UCSD-AML1 (cell line): ENCODE results near the gene PIPOX.

ENCODE experiments used
- DNase-seq: peaks from one replicate; lab custom pipeline; 2025; ENCODE audit not compliant: unreplicated experiment; lab: John Stamatoyannopoulos, UW

PIPOX gene

GRCh38 chr17:29019475-29020181 is 23.3 kb upstream of the PIPOX start:
- no peak for DNase-seq

- no peak for DNase-seq
Observed at GRCh38 chr17:29020576-29020975, 22.4 kb upstream of the PIPOX start.

GRCh38 chr17:29021226-29021625 is 21.7 kb upstream of the PIPOX start:
- DNase-seq: no peak

- no peak for DNase-seq
Observed at GRCh38 chr17:29022074-29022473, 20.9 kb upstream of the PIPOX start.

GRCh38 chr17:29024316-29024952 is 18.5 kb upstream of the PIPOX start:
- DNase-seq: no peak

GRCh38 chr17:29031488-29031887 is 11.5 kb upstream of the PIPOX start:
- DNase-seq: no peak

GRCh38 chr17:29032013-29032856 is 10.7 kb upstream of the PIPOX start:
- no peak for DNase-seq

GRCh38 chr17:29032857-29033197 is 10.1 kb upstream of the PIPOX start:
- DNase-seq: no peak

GRCh38 chr17:29034510-29034909 is 8.4 kb upstream of the PIPOX start:
- no peak for DNase-seq

GRCh38 chr17:29036584-29036983 is 6.4 kb upstream of the PIPOX start:
- DNase-seq: no peak

- no peak for DNase-seq
Observed at GRCh38 chr17:29037739-29038084, 5.2 kb upstream of the PIPOX start.

GRCh38 chr17:29038085-29038795 is 4.7 kb upstream of the PIPOX start:
- DNase-seq: no peak

- no peak for DNase-seq
Observed at GRCh38 chr17:29039764-29040598, 3.0 kb upstream of the PIPOX start.

- no peak for DNase-seq
Observed at GRCh38 chr17:29041091-29041490, 1.9 kb upstream of the PIPOX start.

GRCh38 chr17:29041571-29041970 is 1.4 kb upstream of the PIPOX start:
- no peak for DNase-seq

GRCh38 chr17:29042026-29042678 is 789 bp upstream of the PIPOX start:
- DNase-seq: no peak

GRCh38 chr17:29043539-29044145 is 701 bp downstream of the PIPOX start:
- DNase-seq: no peak

GRCh38 chr17:29045026-29045425 is 2.1 kb downstream of the PIPOX start:
- DNase-seq: no peak

- DNase-seq: no peak
Observed at GRCh38 chr17:29045734-29046472, 3.0 kb downstream of the PIPOX start.
